Astrocyte (in vitro differentiated cells and primary cell): Measurements from ENCODE around the gene HOXB2.

Experiments
- EZH2 ChIP-seq: IDR thresholded peaks from 2 replicates; pipeline ENCODE4 v1.6.1; 2012; ENCODE audit warnings: mild to moderate bottlenecking, low read length, inconsistent platforms; ENCODE audit not compliant: insufficient read depth
- TF ChIP-seq, protein P1 (sequence below): IDR thresholded peaks from 2 replicates; pipeline ENCODE4 v1.5.1; 2011; ENCODE audit warnings: low read depth, mild to moderate bottlenecking, inconsistent platforms, low read length, moderate library complexity; ENCODE audit not compliant: insufficient read depth

GRCh38 chr17:48586355-48587258 is 41.7 kb upstream of the HOXB2 start:
- TF ChIP-seq, protein P1, sequence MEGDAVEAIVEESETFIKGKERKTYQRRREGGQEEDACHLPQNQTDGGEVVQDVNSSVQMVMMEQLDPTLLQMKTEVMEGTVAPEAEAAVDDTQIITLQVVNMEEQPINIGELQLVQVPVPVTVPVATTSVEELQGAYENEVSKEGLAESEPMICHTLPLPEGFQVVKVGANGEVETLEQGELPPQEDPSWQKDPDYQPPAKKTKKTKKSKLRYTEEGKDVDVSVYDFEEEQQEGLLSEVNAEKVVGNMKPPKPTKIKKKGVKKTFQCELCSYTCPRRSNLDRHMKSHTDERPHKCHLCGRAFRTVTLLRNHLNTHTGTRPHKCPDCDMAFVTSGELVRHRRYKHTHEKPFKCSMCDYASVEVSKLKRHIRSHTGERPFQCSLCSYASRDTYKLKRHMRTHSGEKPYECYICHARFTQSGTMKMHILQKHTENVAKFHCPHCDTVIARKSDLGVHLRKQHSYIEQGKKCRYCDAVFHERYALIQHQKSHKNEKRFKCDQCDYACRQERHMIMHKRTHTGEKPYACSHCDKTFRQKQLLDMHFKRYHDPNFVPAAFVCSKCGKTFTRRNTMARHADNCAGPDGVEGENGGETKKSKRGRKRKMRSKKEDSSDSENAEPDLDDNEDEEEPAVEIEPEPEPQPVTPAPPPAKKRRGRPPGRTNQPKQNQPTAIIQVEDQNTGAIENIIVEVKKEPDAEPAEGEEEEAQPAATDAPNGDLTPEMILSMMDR = no peak
- no peak for TF ChIP-seq EZH2
